ENCODE measurements around the gene ACVRL1.
A peak's percentile ranks its signal among the peaks of the same experiment; 100 is the strongest.

The ACVRL1 gene

GRCh38 chr12:51970904-51971646, 63.8 kb downstream of the ACVRL1 start:
- no peak for DNase-seq

GRCh38 chr12:51971679-51972421, 64.5 kb downstream of the ACVRL1 start:
- DNase-seq = peak; percentile 44 to 49

GRCh38 chr12:51972422-51972812, 65.1 kb downstream of the ACVRL1 start:
- DNase-seq = peak in 1 of 2 experiments; percentile 41

GRCh38 chr12:51972849-51973273, 65.6 kb downstream of the ACVRL1 start:
- peak; percentile 98 to 99 for DNase-seq
